GM18907 (cell line): ENCODE measurements around the gene ARL15.
"Not testable (repeated sequence)": the region's sequence is repeated elsewhere in the genome, so short reads cannot be mapped to it uniquely, and the experiment has no call there.

ENCODE experiments used
- ATAC-seq: cut with Tn5 transposase; IDR thresholded peaks from one replicate; pipeline ENCODE4 v1.9.1; 2021; ENCODE audit warnings: mild to moderate bottlenecking, moderate library complexity; ENCODE audit not compliant: unreplicated experiment

Gene ARL15

GRCh38 chr5:53873235-53873634 lies 437.1 kb downstream of the ARL15 start:
- ATAC-seq = no peak

GRCh38 chr5:53871775-53872174 lies 438.6 kb downstream of the ARL15 start:
- no peak for ATAC-seq

GRCh38 chr5:53871050-53871449 lies 439.3 kb downstream of the ARL15 start:
- ATAC-seq = no peak

GRCh38 chr5:53858700-53859456 lies 451.5 kb downstream of the ARL15 start:
- ATAC-seq = no peak

- ATAC-seq = no peak
Observed at GRCh38 chr5:53856506-53856905, 453.9 kb downstream of the ARL15 start.

GRCh38 chr5:53836851-53837430 lies 473.4 kb downstream of the ARL15 start:
- ATAC-seq = not testable (repeated sequence)

- ATAC-seq = no peak
Observed at GRCh38 chr5:53834500-53834899, 475.9 kb downstream of the ARL15 start.
